HCT116 (cell line): ENCODE data around the gene SDK1.

Experiments
- CTCF ChIP-seq, 3 experiments: fragments of 200-600 bp in 1 of 3; sonication (generic) in 1 of 3; IDR thresholded peaks in 2 of 3; conservative IDR thresholded peaks in 1 of 3; 2 replicates each; pipeline ENCODE4 v1.5.1; 2012 to 2017; ENCODE audit warnings: low read depth in 2 of 3, low read length in 2 of 3, antibody characterized with exemption in 1 of 3, borderline replicate concordance in 1 of 3, control low read depth in 1 of 3, mild to moderate bottlenecking in 1 of 3, mixed read lengths in 1 of 3, mixed run types in 1 of 3, moderate library complexity in 1 of 3; ENCODE audit not compliant: insufficient read depth in 1 of 3
- POLR2A ChIP-seq: IDR thresholded peaks from 2 replicates; pipeline ENCODE4 v1.7.0; 2011; ENCODE audit warnings: borderline replicate concordance; ENCODE audit not compliant: insufficient read depth, insufficient read length; ENCODE audit errors: extremely low read depth
- SRF ChIP-seq: IDR thresholded peaks from 2 replicates; pipeline ENCODE4 v1.6.1; 2012; ENCODE audit warnings: low read depth
- TF ChIP-seq, protein P1 (sequence below): IDR thresholded peaks from 2 replicates; pipeline ENCODE4 v1.6.1; 2012; ENCODE audit warnings: low read depth

GRCh38 chr7:4235596-4235995 is 934.5 kb downstream of the SDK1 start:
- TF ChIP-seq POLR2A (no peak), CTCF (IDR thresholded peaks at IDR 0.05 in 2 of 3, conservative IDR thresholded peaks at IDR 0.05 in 1 of 3; ENCODE audit: borderline replicate concordance in 1 of 3, insufficient read depth in 1 of 3, low read depth in 2 of 3, low read length in 2 of 3) (no peak), SRF (no peak)
- TF ChIP-seq, protein P1, sequence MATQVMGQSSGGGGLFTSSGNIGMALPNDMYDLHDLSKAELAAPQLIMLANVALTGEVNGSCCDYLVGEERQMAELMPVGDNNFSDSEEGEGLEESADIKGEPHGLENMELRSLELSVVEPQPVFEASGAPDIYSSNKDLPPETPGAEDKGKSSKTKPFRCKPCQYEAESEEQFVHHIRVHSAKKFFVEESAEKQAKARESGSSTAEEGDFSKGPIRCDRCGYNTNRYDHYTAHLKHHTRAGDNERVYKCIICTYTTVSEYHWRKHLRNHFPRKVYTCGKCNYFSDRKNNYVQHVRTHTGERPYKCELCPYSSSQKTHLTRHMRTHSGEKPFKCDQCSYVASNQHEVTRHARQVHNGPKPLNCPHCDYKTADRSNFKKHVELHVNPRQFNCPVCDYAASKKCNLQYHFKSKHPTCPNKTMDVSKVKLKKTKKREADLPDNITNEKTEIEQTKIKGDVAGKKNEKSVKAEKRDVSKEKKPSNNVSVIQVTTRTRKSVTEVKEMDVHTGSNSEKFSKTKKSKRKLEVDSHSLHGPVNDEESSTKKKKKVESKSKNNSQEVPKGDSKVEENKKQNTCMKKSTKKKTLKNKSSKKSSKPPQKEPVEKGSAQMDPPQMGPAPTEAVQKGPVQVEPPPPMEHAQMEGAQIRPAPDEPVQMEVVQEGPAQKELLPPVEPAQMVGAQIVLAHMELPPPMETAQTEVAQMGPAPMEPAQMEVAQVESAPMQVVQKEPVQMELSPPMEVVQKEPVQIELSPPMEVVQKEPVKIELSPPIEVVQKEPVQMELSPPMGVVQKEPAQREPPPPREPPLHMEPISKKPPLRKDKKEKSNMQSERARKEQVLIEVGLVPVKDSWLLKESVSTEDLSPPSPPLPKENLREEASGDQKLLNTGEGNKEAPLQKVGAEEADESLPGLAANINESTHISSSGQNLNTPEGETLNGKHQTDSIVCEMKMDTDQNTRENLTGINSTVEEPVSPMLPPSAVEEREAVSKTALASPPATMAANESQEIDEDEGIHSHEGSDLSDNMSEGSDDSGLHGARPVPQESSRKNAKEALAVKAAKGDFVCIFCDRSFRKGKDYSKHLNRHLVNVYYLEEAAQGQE, result no peak
